Measurements from ENCODE around the gene TMEM97. TPM values are rescaled to one million over a fixed set of nuclear protein-coding genes. Genes with fewer than 3 reads are reported as not detected.

The TMEM97 gene
- total and polyA plus RNA-seq, 9 of the 15 experiments (the other 6 are each of a cell fraction or from before 2014, with no cell fraction given) = 34.6 to 121 (median 76.0) TPM

DNA sequence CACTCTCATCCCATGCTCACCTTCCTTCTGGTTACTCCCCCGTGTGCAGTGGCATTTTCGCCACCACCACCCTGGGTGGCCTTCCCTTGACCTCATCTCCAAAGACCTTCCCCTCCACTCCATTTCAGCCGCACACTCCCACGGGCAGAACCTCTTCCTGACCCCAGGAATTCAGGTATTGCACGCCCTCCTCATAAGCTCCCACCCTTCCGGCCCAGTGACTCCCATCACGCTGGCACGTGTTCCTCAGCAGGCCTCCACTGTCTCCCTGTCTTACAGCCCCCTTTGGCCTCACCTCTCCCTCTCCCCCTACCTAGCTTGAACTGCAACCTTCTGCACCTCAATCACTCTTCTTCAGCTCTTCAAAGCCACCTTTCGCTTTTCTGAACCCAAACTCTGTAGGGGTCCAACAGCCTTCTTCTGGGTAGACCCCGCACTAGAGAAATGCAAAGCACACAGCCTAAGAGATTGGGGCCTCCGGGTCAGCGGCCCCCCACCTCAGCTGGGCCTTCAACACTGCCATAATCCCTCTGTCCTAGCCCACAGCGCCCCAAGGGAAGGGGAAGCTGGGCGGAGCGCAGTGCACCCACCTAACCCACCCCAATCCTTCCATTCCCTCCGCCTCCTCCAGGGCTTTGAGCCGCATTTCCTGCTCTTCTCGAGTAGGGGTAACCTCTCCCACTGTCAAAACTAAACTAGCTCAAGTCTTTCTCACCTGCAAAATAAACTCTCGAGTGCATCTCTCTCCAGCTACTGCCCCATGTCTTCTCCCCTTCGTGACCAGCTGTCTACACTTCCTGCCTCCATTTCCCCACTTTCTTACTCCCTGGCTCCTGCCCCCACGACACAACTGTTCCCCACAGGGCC lies 1.7 kb upstream of the TMEM97 start (continued):
- no peak for TF ChIP-seq SIN3A (IDR thresholded peaks at IDR 0.05; ENCODE audit: borderline replicate concordance in 2 of 2, control insufficient read depth in 1 of 2, low read depth in 2 of 2, low read length in 2 of 2)
- TF ChIP-seq, protein P1, sequence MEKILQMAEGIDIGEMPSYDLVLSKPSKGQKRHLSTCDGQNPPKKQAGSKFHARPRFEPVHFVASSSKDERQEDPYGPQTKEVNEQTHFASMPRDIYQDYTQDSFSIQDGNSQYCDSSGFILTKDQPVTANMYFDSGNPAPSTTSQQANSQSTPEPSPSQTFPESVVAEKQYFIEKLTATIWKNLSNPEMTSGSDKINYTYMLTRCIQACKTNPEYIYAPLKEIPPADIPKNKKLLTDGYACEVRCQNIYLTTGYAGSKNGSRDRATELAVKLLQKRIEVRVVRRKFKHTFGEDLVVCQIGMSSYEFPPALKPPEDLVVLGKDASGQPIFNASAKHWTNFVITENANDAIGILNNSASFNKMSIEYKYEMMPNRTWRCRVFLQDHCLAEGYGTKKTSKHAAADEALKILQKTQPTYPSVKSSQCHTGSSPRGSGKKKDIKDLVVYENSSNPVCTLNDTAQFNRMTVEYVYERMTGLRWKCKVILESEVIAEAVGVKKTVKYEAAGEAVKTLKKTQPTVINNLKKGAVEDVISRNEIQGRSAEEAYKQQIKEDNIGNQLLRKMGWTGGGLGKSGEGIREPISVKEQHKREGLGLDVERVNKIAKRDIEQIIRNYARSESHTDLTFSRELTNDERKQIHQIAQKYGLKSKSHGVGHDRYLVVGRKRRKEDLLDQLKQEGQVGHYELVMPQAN (IDR thresholded peaks at IDR 0.05; ENCODE audit: borderline replicate concordance) = no peak
- TF ChIP-seq, protein P2, sequence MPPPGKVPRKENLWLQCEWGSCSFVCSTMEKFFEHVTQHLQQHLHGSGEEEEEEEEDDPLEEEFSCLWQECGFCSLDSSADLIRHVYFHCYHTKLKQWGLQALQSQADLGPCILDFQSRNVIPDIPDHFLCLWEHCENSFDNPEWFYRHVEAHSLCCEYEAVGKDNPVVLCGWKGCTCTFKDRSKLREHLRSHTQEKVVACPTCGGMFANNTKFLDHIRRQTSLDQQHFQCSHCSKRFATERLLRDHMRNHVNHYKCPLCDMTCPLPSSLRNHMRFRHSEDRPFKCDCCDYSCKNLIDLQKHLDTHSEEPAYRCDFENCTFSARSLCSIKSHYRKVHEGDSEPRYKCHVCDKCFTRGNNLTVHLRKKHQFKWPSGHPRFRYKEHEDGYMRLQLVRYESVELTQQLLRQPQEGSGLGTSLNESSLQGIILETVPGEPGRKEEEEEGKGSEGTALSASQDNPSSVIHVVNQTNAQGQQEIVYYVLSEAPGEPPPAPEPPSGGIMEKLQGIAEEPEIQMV (tag; conservative IDR thresholded peaks at IDR 0.05; ENCODE audit: low read depth) = no peak
- TF ChIP-seq, protein P3, sequence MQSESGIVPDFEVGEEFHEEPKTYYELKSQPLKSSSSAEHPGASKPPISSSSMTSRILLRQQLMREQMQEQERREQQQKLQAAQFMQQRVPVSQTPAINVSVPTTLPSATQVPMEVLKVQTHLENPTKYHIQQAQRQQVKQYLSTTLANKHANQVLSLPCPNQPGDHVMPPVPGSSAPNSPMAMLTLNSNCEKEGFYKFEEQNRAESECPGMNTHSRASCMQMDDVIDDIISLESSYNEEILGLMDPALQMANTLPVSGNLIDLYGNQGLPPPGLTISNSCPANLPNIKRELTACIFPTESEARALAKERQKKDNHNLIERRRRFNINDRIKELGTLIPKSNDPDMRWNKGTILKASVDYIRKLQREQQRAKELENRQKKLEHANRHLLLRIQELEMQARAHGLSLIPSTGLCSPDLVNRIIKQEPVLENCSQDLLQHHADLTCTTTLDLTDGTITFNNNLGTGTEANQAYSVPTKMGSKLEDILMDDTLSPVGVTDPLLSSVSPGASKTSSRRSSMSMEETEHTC (IDR thresholded peaks at IDR 0.05) = no peak
- TF ChIP-seq ZNF780A (CRISPR knock-in tag; IDR thresholded peaks at IDR 0.05) = no peak
- TF ChIP-seq LARP7 (IDR thresholded peaks at IDR 0.05) = 0 out of 2 replicates have a peak, but pooled peaks have one; percentile 53
- TF ChIP-seq IFI16 (CRISPR knock-in tag; IDR thresholded peaks at IDR 0.05) = no peak
- TF ChIP-seq ZNF644 (tag; IDR thresholded peaks at IDR 0.05; ENCODE audit: low read depth) = no peak
- TF ChIP-seq GABPA (tag; conservative IDR thresholded peaks at IDR 0.05; ENCODE audit: low read depth) = no peak
- TF ChIP-seq ARID2 (IDR thresholded peaks at IDR 0.05) = no peak
- TF ChIP-seq U2AF1 (optimal IDR thresholded peaks at IDR 0.05; ENCODE audit: low read depth, low read length) = no peak
- TF ChIP-seq TRIM24 (IDR thresholded peaks at IDR 0.05) = no peak
- TF ChIP-seq ZNF24 (IDR thresholded peaks at IDR 0.05) = no peak
- TF ChIP-seq TRIM28 (IDR thresholded peaks at IDR 0.05) = no peak
- TF ChIP-seq ZBED1 (IDR thresholded peaks at IDR 0.05) = no peak
- no peak for TF ChIP-seq ELF2 (CRISPR knock-in tag; IDR thresholded peaks at IDR 0.05)
- TF ChIP-seq, protein P4, sequence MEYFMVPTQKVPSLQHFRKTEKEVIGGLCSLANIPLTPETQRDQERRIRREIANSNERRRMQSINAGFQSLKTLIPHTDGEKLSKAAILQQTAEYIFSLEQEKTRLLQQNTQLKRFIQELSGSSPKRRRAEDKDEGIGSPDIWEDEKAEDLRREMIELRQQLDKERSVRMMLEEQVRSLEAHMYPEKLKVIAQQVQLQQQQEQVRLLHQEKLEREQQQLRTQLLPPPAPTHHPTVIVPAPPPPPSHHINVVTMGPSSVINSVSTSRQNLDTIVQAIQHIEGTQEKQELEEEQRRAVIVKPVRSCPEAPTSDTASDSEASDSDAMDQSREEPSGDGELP (CRISPR knock-in tag; IDR thresholded peaks at IDR 0.05; ENCODE audit: borderline replicate concordance) = 0 out of 2 replicates have a peak, but pooled peaks have one; percentile 3
- TF ChIP-seq RBM39 (optimal IDR thresholded peaks at IDR 0.05; ENCODE audit: low read depth, low read length) = peak; percentile 26
- no peak for TF ChIP-seq RBM25 (IDR thresholded peaks at IDR 0.05; ENCODE audit: low read depth, low read length, severe bottlenecking)
- TF ChIP-seq BRF1 (IDR thresholded peaks at IDR 0.05; ENCODE audit: borderline replicate concordance, extremely low read depth, insufficient read length) = no peak
- TF ChIP-seq SP1 (CRISPR knock-in tag; IDR thresholded peaks at IDR 0.05) = no peak
- no peak for TF ChIP-seq NFIX (CRISPR knock-in tag; IDR thresholded peaks at IDR 0.05; ENCODE audit: low read depth)
- TF ChIP-seq MYBL2 (IDR thresholded peaks at IDR 0.05; ENCODE audit: low read depth) = no peak
- no peak for TF ChIP-seq MYBL2 (CRISPR knock-in tag; IDR thresholded peaks at IDR 0.05; ENCODE audit: borderline replicate concordance)

Data from K562 (cell line).